Measurements from ENCODE around the gene MUSK.

The MUSK gene

DNA sequence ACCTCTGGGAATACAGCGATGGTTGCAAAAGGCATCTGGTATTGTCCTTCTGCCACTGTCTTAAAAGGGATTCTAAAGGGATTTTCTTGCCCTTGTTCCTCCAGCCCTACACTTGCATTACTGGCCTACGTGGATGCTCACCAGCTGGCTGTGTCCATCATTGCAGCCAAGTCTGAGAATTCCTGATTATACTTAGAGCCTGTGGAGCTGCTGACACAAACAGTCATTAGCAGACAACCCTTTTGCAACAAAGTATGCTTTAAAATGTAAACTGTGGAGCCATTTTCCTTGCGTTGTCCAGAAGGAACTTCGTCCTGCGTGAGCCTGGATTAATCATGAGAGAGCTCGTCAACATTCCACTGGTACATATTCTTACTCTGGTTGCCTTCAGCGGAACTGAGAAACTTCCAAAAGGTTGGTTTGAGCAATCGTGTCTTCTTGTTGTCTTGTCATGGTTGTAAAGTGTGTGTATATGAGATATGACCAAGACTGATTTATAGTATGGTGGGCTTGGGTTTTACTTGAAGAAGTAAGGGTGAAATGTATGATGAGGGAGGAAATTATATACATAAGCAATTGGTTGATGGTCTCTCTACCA is at the start of gene MUSK:
Gene MUSK, plus strand, starts transcription at position 222 of the 598 bp plus-strand sequence. Its CDS starts 114 bp downstream, at position 336.
- DNase-seq = no peak
- Mint-ChIP-seq H3K36me3 (ENCODE audit: low read depth) (no peaks in the 10 kb centered on the region), H3K9me3 (no peaks in the 10 kb centered on the region), H3K4me3 (no peak within 1 kb of the TSS), H3K27ac (no peak within 1 kb of the TSS), H3K4me1 (ENCODE audit: low read depth) (no peaks in the 10 kb centered on the region), H3K27me3 (no peaks in the 10 kb centered on the region)

GRCh38 chr9:110619831-110620230 is 48.8 kb upstream of the MUSK start:
- H3K4me3 Mint-ChIP-seq = no peak overlapping the region
- no peaks in the 10 kb centered on the region for H3K4me1 Mint-ChIP-seq (ENCODE audit: low read depth)
- no peaks in the 10 kb centered on the region for H3K36me3 Mint-ChIP-seq (ENCODE audit: low read depth)
- no peaks in the 10 kb centered on the region for H3K9me3 Mint-ChIP-seq
- H3K27ac Mint-ChIP-seq = no peak overlapping the region
- no peak for DNase-seq
- peaks cover 2% of the 10 kb centered on the region for H3K27me3 Mint-ChIP-seq

DNA sequence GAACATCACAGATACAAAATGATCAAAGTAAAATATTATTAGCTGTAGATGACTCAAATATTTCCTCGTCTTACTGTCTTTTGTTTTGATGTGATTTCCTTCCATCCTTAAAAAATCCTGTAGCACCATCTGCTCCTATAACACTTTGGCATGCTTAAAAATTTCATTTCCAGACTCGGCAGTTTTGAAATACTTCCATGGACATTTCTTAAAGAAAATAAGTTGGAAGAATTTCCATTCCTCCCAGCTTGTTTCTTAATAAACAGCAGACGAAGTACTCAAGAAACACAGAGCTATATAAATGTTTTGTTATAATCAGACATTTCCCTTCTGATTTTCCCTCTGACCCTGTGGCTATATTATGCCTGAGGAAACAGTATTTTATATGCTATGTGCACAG is 47.9 kb upstream of the MUSK start:
- Mint-ChIP-seq H3K9me3 (no peaks in the 10 kb centered on the region), H3K27ac (no peak overlapping the region), H3K36me3 (ENCODE audit: low read depth) (no peaks in the 10 kb centered on the region), H3K4me3 (no peak overlapping the region), H3K27me3 (peaks cover 2% of the 10 kb centered on the region), H3K4me1 (ENCODE audit: low read depth) (peaks cover 2% of the 10 kb centered on the region)
- no peak for DNase-seq

DNA sequence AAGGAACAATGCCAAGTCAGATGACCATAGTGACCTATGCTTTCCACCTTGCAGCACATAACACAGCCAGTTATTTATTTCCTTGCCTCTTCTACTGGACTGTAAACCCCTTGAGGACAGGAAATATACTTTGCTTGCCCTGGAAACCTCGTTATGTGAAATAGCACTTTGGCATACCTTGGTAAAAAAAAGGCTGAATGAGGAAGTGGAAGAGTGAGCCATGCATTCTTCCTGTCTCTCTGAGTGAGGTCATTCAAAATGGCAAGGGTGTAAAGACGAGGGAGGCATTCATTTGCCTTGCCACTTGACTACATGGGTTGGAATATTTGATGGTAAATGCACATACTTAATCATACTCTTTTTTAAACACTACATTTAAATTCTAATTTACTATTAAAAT is 46.2 kb upstream of the MUSK start:
- Mint-ChIP-seq H3K4me3 (no peak overlapping the region), H3K27me3 (peaks cover 2% of the 10 kb centered on the region), H3K9me3 (no peaks in the 10 kb centered on the region), H3K36me3 (ENCODE audit: low read depth) (no peaks in the 10 kb centered on the region), H3K27ac (no peak overlapping the region), H3K4me1 (ENCODE audit: low read depth) (peaks cover 15% of the 10 kb centered on the region)
- DNase-seq = no peak

- Mint-ChIP-seq H3K4me3 (no peak overlapping the region), H3K36me3 (ENCODE audit: low read depth) (no peaks in the 10 kb centered on the region), H3K27me3 (peaks cover 2% of the 10 kb centered on the region), H3K4me1 (ENCODE audit: low read depth) (peaks cover 15% of the 10 kb centered on the region), H3K9me3 (no peaks in the 10 kb centered on the region), H3K27ac (no peak overlapping the region)
- no peak for DNase-seq
Observed at GRCh38 chr9:110623462-110624025, 45.0 kb upstream of the MUSK start.

GRCh38 chr9:110626101-110626829 is 42.3 kb upstream of the MUSK start:
- Mint-ChIP-seq H3K36me3 (ENCODE audit: low read depth) (no peaks in the 10 kb centered on the region), H3K4me1 (ENCODE audit: low read depth) (peaks cover 15% of the 10 kb centered on the region), H3K4me3 (no peak overlapping the region), H3K27me3 (no peaks in the 10 kb centered on the region), H3K27ac (peak overlapping the region; percentile 72), H3K9me3 (no peaks in the 10 kb centered on the region)
- no peak for DNase-seq

- Mint-ChIP-seq H3K9me3 (peaks cover 18% of the 10 kb centered on the region), H3K36me3 (ENCODE audit: low read depth) (no peaks in the 10 kb centered on the region), H3K4me3 (no peak overlapping the region), H3K27me3 (no peaks in the 10 kb centered on the region), H3K27ac (no peak overlapping the region), H3K4me1 (ENCODE audit: low read depth) (no peaks in the 10 kb centered on the region)
- no peak for DNase-seq
Observed at GRCh38 chr9:110635589-110635988, 33.0 kb upstream of the MUSK start.

GRCh38 chr9:110638381-110638954 is 30.1 kb upstream of the MUSK start:
- H3K4me3 Mint-ChIP-seq = no peak overlapping the region
- H3K36me3 Mint-ChIP-seq (ENCODE audit: low read depth) = no peaks in the 10 kb centered on the region

GRCh38 chr9:110640736-110641135 is 27.9 kb upstream of the MUSK start:
- H3K9me3 Mint-ChIP-seq = peaks cover 8% of the 10 kb centered on the region
- H3K27me3 Mint-ChIP-seq = peaks cover 5% of the 10 kb centered on the region
- no peaks in the 10 kb centered on the region for H3K36me3 Mint-ChIP-seq (ENCODE audit: low read depth)
- H3K4me1 Mint-ChIP-seq (ENCODE audit: low read depth) = no peaks in the 10 kb centered on the region
- H3K27ac Mint-ChIP-seq = no peak overlapping the region
- no peak overlapping the region for H3K4me3 Mint-ChIP-seq
- no peak for DNase-seq

More at GRCh38 chr9:110638381-110638954, 30.1 kb upstream of the MUSK start:
- Mint-ChIP-seq H3K27me3 (peaks cover 5% of the 10 kb centered on the region), H3K4me1 (ENCODE audit: low read depth) (no peaks in the 10 kb centered on the region), H3K27ac (no peak overlapping the region), H3K9me3 (peaks cover 18% of the 10 kb centered on the region)
- DNase-seq = no peak

DNA sequence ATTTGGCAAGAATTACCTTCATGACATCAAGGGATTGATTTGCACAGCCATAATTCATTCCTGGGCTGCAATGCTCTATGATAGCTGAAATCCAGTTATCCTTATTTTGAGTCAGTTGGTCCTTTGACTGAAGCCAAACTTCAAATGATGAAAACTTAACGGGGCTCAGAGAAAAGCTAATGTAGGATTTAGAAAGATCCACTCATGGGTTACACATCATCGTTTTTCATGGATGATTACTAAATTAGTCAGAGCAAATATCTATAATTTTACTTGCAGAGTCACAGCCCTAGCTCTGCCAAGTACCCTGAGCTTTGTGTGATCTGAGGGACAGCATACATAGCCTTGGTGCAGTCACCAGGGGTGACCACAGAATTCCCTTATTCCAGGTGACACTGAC is 27.3 kb upstream of the MUSK start:
- Mint-ChIP-seq H3K36me3 (ENCODE audit: low read depth) (no peaks in the 10 kb centered on the region), H3K27ac (no peak overlapping the region), H3K4me3 (no peak overlapping the region), H3K9me3 (peaks cover 4% of the 10 kb centered on the region), H3K4me1 (ENCODE audit: low read depth) (no peaks in the 10 kb centered on the region), H3K27me3 (peaks cover 5% of the 10 kb centered on the region)
- DNase-seq = no peak

- Mint-ChIP-seq H3K27ac (no peak overlapping the region), H3K4me3 (no peak overlapping the region), H3K4me1 (ENCODE audit: low read depth) (no peaks in the 10 kb centered on the region), H3K27me3 (no peaks in the 10 kb centered on the region), H3K36me3 (ENCODE audit: low read depth) (no peaks in the 10 kb centered on the region), H3K9me3 (no peaks in the 10 kb centered on the region)
- DNase-seq = no peak
Observed at GRCh38 chr9:110648696-110649095, 19.9 kb upstream of the MUSK start.

- H3K36me3 Mint-ChIP-seq (ENCODE audit: low read depth) = no peaks in the 10 kb centered on the region
- H3K4me1 Mint-ChIP-seq (ENCODE audit: low read depth) = no peaks in the 10 kb centered on the region
- no peaks in the 10 kb centered on the region for H3K9me3 Mint-ChIP-seq
- H3K27ac Mint-ChIP-seq = no peak overlapping the region
- no peaks in the 10 kb centered on the region for H3K27me3 Mint-ChIP-seq
- no peak for DNase-seq
- no peak overlapping the region for H3K4me3 Mint-ChIP-seq
Observed at GRCh38 chr9:110650261-110650660, 18.3 kb upstream of the MUSK start.

DNA sequence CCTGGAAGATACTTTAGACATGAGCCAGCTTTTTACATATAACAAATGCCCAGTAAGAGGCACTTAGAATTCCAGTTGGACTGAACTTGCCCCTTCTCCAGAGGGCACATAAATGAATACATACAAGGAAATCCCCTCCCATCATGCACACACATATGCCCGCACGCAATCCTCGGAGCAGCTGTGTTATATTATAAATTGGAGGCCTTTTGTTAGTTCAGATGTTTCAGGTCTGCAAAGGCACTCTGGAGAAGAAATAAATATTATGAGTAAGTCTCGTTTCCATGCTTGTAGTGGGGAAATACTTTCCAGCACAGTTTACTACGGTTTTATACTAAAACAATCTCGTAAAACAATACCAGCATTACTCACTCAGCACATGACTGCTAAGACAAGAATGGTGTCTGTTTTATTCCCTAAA is 17.6 kb upstream of the MUSK start:
- DNase-seq = no peak
- Mint-ChIP-seq H3K9me3 (no peaks in the 10 kb centered on the region), H3K36me3 (ENCODE audit: low read depth) (no peaks in the 10 kb centered on the region), H3K27ac (no peak overlapping the region), H3K4me1 (ENCODE audit: low read depth) (no peaks in the 10 kb centered on the region), H3K27me3 (no peaks in the 10 kb centered on the region), H3K4me3 (no peak overlapping the region)

DNA sequence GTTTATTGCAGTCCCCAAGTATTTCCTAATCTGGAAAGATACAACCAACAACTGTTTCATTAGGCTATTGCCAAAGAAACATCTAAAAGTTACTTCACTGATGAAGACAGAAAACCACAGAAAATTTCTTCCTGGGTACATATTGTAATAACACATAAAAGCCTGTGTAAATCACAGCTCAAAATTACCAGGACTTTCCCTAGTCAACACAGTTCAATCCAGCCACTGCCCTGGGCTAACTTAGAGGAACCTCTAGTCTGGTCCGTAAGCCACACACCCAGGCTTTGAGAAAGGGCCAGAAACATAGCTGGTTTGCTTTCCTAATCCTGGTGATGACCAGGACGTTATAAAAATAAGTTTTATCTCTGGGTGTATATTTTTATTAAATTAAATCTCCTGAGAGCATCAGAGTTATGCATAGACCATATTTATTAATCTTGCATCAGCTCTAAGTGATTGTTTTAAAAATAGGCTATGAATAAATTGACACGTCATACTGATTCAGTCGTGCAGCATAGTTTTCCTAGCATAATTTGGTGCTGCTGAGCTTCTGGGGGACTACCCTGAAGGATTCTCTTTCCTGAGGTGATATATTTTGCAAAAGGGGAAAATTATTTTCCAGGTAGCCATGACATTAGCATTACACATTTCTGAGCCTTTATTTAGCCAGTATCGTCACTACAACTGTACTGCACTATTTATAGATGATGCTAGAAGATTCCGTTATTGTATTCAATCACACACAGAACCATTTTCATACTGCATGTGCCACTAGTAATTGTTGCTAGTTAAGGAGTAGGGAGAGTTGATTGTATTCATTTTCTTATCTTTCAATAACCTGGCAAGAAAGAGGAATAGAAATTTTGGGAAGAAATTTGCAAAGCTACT is 12.6 kb upstream of the MUSK start:
- no peak overlapping the region for H3K27ac Mint-ChIP-seq
- peaks cover 3% of the 10 kb centered on the region for H3K9me3 Mint-ChIP-seq
- no peak overlapping the region for H3K4me3 Mint-ChIP-seq
- H3K4me1 Mint-ChIP-seq (ENCODE audit: low read depth) = no peaks in the 10 kb centered on the region
- no peak for DNase-seq
- H3K27me3 Mint-ChIP-seq = no peaks in the 10 kb centered on the region
- no peaks in the 10 kb centered on the region for H3K36me3 Mint-ChIP-seq (ENCODE audit: low read depth)

Data from activated T-cell treated with anti-CD3 and anti-CD28 coated beads, Interleukin-2, amount 50 U/mL, for 24 hours (primary cell).